Activated CD8-positive, alpha-beta T cell treated with anti-CD3 and anti-CD28 coated beads for 36 hours (primary cell): ENCODE data around the gene PREX1. TPM values are rescaled to one million over a fixed set of nuclear protein-coding genes. Genes with fewer than 3 reads are reported as not detected.

Experiments used
- ATAC-seq: fragments of 200-7000 bp; cut with Tn5 transposase; one replicate; pipeline ENCODE4 v1.10.0; 2021; ENCODE audit warnings: mild to moderate bottlenecking, moderate library complexity
- CTCF ChIA-PET: fragments of 350-600 bp; sonication (Branson Sonifier 250); formaldehyde crosslinking; loops from one replicate; lab custom pipeline; 2021; ENCODE audit warnings: antibody characterized with exemption; lab: Charles Lee
- POLR2A ChIA-PET: fragments of 350-600 bp; sonication (Branson Sonifier 250); formaldehyde crosslinking; loops from one replicate; lab custom pipeline; 2021; ENCODE audit warnings: antibody characterized with exemption; lab: Charles Lee
- DNase-seq: peaks from one replicate; pipeline ENCODE4 v3.0.0-alpha.2; 2020
- H3K27ac Mint-ChIP-seq: one replicate; pipeline ENCODE4 v1.8.0; 2021; ENCODE audit warnings: mild to moderate bottlenecking, mixed read lengths
- H3K27me3 Mint-ChIP-seq: one replicate; pipeline ENCODE4 v1.8.0; 2021; ENCODE audit warnings: mixed read lengths
- H3K36me3 Mint-ChIP-seq: one replicate; pipeline ENCODE4 v1.8.0; 2021; ENCODE audit warnings: low read depth, mixed read lengths
- H3K4me1 Mint-ChIP-seq: one replicate; pipeline ENCODE4 v1.8.0; 2021; ENCODE audit warnings: low read depth, mixed read lengths
- H3K4me3 Mint-ChIP-seq: one replicate; pipeline ENCODE4 v1.8.0; 2021; ENCODE audit warnings: mild to moderate bottlenecking, moderate library complexity, mixed read lengths
- H3K9me3 Mint-ChIP-seq: one replicate; pipeline ENCODE4 v1.8.0; 2021; ENCODE audit warnings: mixed read lengths
- CTCF ChIP-seq: fragments of 200-600 bp; IDR thresholded peaks from one replicate; pipeline ENCODE4 v1.8.0; 2022; ENCODE audit warnings: antibody characterized with exemption, mild to moderate bottlenecking
- intact Hi-C: fragments of 100-400 bp; cut with micrococcal nuclease; formaldehyde crosslinking; loops from one replicate; pipeline ENCODE4 v1.10.0; 2022
- total RNA-seq, 2 experiments: library from RNA; stranded (reverse); gene quantifications; one replicate each; pipeline ENCODE4 v1.2.3, GENCODE V29; 2021

The PREX1 gene
- total RNA-seq, 2 experiments from 2014 or later = 79.7 to 80.5 TPM

GRCh38 chr20:48704761-48705160 is 123.0 kb downstream of the PREX1 start:
- Mint-ChIP-seq H3K4me3 (no peak overlapping the region), H3K9me3 (no peaks in the 10 kb centered on the region), H3K27ac (no peak overlapping the region), H3K36me3 (peaks cover 54% of the 10 kb centered on the region), H3K4me1 (peaks cover 48% of the 10 kb centered on the region), H3K27me3 (no peaks in the 10 kb centered on the region)
- ChIA-PET CTCF (interaction anchor here (1.8 to 2.8 kb wide), 2 partner anchors 11 to 47 kb away, joined by 7 to 10 read pairs; no protein-coding TSS in a partner anchor), POLR2A (interaction anchor here (2.9 kb wide), 1 partner anchor 11 kb away, joined by 16 read pairs; no protein-coding TSS in a partner anchor)
- no peak for TF ChIP-seq CTCF
- no peak for DNase-seq
- ATAC-seq = no peak
- intact Hi-C loops = no loop called here

- H3K4me1 Mint-ChIP-seq = peaks cover 50% of the 10 kb centered on the region
- DNase-seq (no peak), ATAC-seq (no peak)
- CTCF ChIA-PET = interaction anchor here (1.2 kb wide), 1 partner anchor 129 kb away, joined by 3 read pairs; no protein-coding TSS in a partner anchor
- intact Hi-C loops = no loop called here
- peaks cover 65% of the 10 kb centered on the region for H3K36me3 Mint-ChIP-seq
- H3K27ac Mint-ChIP-seq = no peak overlapping the region
- H3K27me3 Mint-ChIP-seq = no peaks in the 10 kb centered on the region
- POLR2A ChIA-PET = interaction anchor here (1.3 to 1.8 kb wide), 2 partner anchors 12 to 85 kb away, joined by 3 to 6 read pairs; no protein-coding TSS in a partner anchor
- no peaks in the 10 kb centered on the region for H3K9me3 Mint-ChIP-seq
- H3K4me3 Mint-ChIP-seq = no peak overlapping the region
- no peak for TF ChIP-seq CTCF
Observed at GRCh38 chr20:48703511-48704219, 124.1 kb downstream of the PREX1 start.

- H3K9me3 Mint-ChIP-seq = no peaks in the 10 kb centered on the region
- no peak overlapping the region for H3K27ac Mint-ChIP-seq
- no peaks in the 10 kb centered on the region for H3K27me3 Mint-ChIP-seq
- ChIA-PET CTCF (interaction anchor here (1.2 kb wide), 1 partner anchor 130 kb away, joined by 3 read pairs; no protein-coding TSS in a partner anchor), POLR2A (interaction anchor here (0.6 to 1.8 kb wide), 3 partner anchors 13 to 1517 kb away, joined by 3 to 6 read pairs (median 4); no protein-coding TSS in a partner anchor)
- ATAC-seq = no peak
- TF ChIP-seq CTCF = no peak
- intact Hi-C loops = no loop called here
- H3K4me3 Mint-ChIP-seq = no peak overlapping the region
- H3K36me3 Mint-ChIP-seq = peaks cover 63% of the 10 kb centered on the region
- no peak for DNase-seq
- peaks cover 49% of the 10 kb centered on the region for H3K4me1 Mint-ChIP-seq
Observed at GRCh38 chr20:48703107-48703506, 124.7 kb downstream of the PREX1 start.

GRCh38 chr20:48702455-48702913 is 125.3 kb downstream of the PREX1 start:
- ATAC-seq (no peak), DNase-seq (no peak)
- H3K9me3 Mint-ChIP-seq = no peaks in the 10 kb centered on the region
- TF ChIP-seq CTCF = no peak
- intact Hi-C loops = no loop called here
- peaks cover 47% of the 10 kb centered on the region for H3K4me1 Mint-ChIP-seq
- POLR2A ChIA-PET = interaction anchor here (0.6 to 1.8 kb wide), 3 partner anchors 13 to 1516 kb away, joined by 3 to 6 read pairs (median 4); no protein-coding TSS in a partner anchor
- CTCF ChIA-PET = interaction anchor here (1.2 kb wide), 1 partner anchor 130 kb away, joined by 3 read pairs; no protein-coding TSS in a partner anchor
- H3K36me3 Mint-ChIP-seq = peaks cover 67% of the 10 kb centered on the region
- H3K4me3 Mint-ChIP-seq = no peak overlapping the region
- H3K27me3 Mint-ChIP-seq = no peaks in the 10 kb centered on the region
- H3K27ac Mint-ChIP-seq = no peak overlapping the region

GRCh38 chr20:48701702-48702101 is 126.1 kb downstream of the PREX1 start:
- ATAC-seq (no peak), DNase-seq (no peak)
- Mint-ChIP-seq H3K36me3 (peaks cover 62% of the 10 kb centered on the region), H3K27me3 (no peaks in the 10 kb centered on the region), H3K9me3 (no peaks in the 10 kb centered on the region), H3K4me1 (peaks cover 40% of the 10 kb centered on the region), H3K27ac (no peak overlapping the region), H3K4me3 (no peak overlapping the region)
- ChIA-PET CTCF (no interaction called here), POLR2A (no interaction called here)
- intact Hi-C loops = no loop called here
- no peak for TF ChIP-seq CTCF
